GM21381 (cell line): ENCODE results near the gene RNF151.
"Not testable (repeated sequence)": the region's sequence is repeated elsewhere in the genome, so short reads cannot be mapped to it uniquely, and the experiment has no call there.

Experiments used
- ATAC-seq: cut with Tn5 transposase; IDR thresholded peaks from one replicate; pipeline ENCODE4 v1.9.1; 2021; ENCODE audit warnings: mild to moderate bottlenecking, moderate library complexity; ENCODE audit not compliant: unreplicated experiment

RNF151 gene

GRCh38 chr16:1958715-1959268 is 7.9 kb upstream of the RNF151 start:
- ATAC-seq: peak; percentile 3

GRCh38 chr16:1959269-1960039 is 7.2 kb upstream of the RNF151 start, which contains the start of gene NDUFB10:
Gene NDUFB10 (plus strand): TSS chr16:1959538. CDS start chr16:1959625, 87 bp downstream.
- peak; percentile 71 for ATAC-seq

GRCh38 chr16:1960665-1961630 is 5.7 kb upstream of the RNF151 start:
- no peak for ATAC-seq

- no peak for ATAC-seq
These were observed 5.0 kb upstream of the RNF151 start for GRCh38 chr16:1961651-1962067.

GRCh38 chr16:1962161-1963153 is 4.2 kb upstream of the RNF151 start:
- ATAC-seq: not testable (repeated sequence)

GRCh38 chr16:1963806-1964505 is 2.7 kb upstream of the RNF151 start:
- ATAC-seq: peak; percentile 3

- ATAC-seq: peak; percentile 61
These were observed 1.9 kb upstream of the RNF151 start, which contains the start of gene RPS2 for GRCh38 chr16:1964506-1965395. Gene RPS2 (minus strand): TSS chr16:1964826. CDS start chr16:1964625, 201 bp downstream.

GRCh38 chr16:1965396-1966001 is 1.2 kb upstream of the RNF151 start:
- no peak for ATAC-seq

GRCh38 chr16:1968146-1968953 is 1.7 kb downstream of the RNF151 start:
- ATAC-seq: no peak

GRCh38 chr16:1971796-1972489 is 5.3 kb downstream of the RNF151 start, which contains the start of gene TBL3:
Gene TBL3 (plus strand): TSS chr16:1972053. CDS start chr16:1972165, 112 bp downstream.
- peak; percentile 74 for ATAC-seq

- ATAC-seq: peak; percentile 6
These were observed 5.8 kb downstream of the RNF151 start for GRCh38 chr16:1972490-1972877.

- ATAC-seq: no peak
These were observed 7.0 kb downstream of the RNF151 start for GRCh38 chr16:1973461-1974156.

- no peak for ATAC-seq
These were observed 7.8 kb downstream of the RNF151 start for GRCh38 chr16:1974157-1975070.

GRCh38 chr16:1975432-1976215 is 9.0 kb downstream of the RNF151 start:
- ATAC-seq: no peak
